ENCODE results near the gene CCDC167. TPM values are rescaled to one million over a fixed set of nuclear protein-coding genes. Genes with fewer than 3 reads are reported as not detected.

CCDC167 gene
- total RNA-seq, 2 experiments from 2014 or later, result 81.4 to 138 TPM

DNA sequence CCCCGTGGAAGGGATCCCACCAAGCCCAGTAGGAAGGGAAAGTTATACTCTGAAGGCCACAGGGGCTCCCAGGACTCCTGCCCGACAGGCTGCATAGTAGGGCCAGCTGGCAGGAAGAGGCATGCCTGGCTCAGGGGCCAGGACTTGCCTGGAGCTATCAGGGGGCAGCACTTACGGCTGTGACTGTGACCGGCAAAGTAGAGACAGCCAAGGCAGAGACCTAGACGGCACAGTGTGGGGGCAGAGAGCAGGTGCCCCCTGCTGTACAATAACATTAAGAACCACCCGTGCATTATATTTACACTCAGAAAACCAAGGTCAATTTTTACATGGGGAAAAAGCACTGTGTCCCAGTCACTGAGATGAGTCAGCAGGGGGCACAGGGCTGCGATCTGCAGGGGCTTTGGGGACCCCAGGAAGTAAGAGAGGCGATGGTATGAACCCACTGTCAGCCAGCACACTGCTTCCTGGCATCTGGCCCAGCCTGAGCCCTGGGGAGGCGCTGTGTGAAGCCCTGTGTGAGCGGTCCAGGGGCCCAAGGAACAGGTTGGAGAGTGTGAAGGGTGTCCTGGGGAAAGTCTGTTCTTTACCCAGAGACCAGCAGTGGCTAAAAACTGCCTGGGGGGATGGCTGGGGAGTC lies 9.9 kb downstream of the CCDC167 start:
- no peak overlapping the region for H2AFZ ChIP-seq (ENCODE audit: low read length)
- intact Hi-C loops (cut with micrococcal nuclease; ENCODE audit: unreplicated experiment), result no loop called here
- CTCF ChIA-PET (ENCODE audit: unreplicated experiment), result no interaction called here
- peak; percentile 30 for DNase-seq (ENCODE audit: low spot score)
- no peaks in the 10 kb centered on the region for H3K9me3 ChIP-seq (ENCODE audit: low read length)
- H3K4me2 ChIP-seq (ENCODE audit: low read length), result no peak overlapping the region
- TF ChIP-seq CTCF (conservative IDR thresholded peaks at IDR 0.05; ENCODE audit: low read length) (peak; percentile 63), EZH2phosphoT487 (IDR thresholded peaks at IDR 0.05; ENCODE audit: borderline replicate concordance, low read depth, low read length) (no peak)
- H3K79me2 ChIP-seq (ENCODE audit: insufficient read depth, low read depth, low read length), result no peaks in the 10 kb centered on the region
- no TSS peak for BruUV-seq (replicated peaks)
- no peaks in the 10 kb centered on the region for H3K9me2 ChIP-seq (ENCODE audit: insufficient read depth, low read length)
- peaks cover 3% of the 10 kb centered on the region; the same call in 1 of the 2 replicates for H3K36me3 ChIP-seq (ENCODE audit: insufficient read depth, low read length)
- POLR2A ChIA-PET, result interaction anchor here (0.5 kb wide), 1 partner anchor 14 kb away, joined by 4 read pairs; no protein-coding TSS in a partner anchor
- no peaks in the 10 kb centered on the region; the same call in 1 of the 2 replicates for H4K20me1 ChIP-seq (ENCODE audit: insufficient read depth, low read length)
- no peak overlapping the region for H3K4me3 ChIP-seq (ENCODE audit: low read depth, low read length, poor library complexity, severe bottlenecking)
- no peak overlapping the region for H3K27ac ChIP-seq (ENCODE audit: low read depth, low read length, poor library complexity, severe bottlenecking)
- H3K4me1 ChIP-seq (ENCODE audit: insufficient read depth, low read length, poor library complexity, severe bottlenecking), result no peaks in the 10 kb centered on the region

DNA sequence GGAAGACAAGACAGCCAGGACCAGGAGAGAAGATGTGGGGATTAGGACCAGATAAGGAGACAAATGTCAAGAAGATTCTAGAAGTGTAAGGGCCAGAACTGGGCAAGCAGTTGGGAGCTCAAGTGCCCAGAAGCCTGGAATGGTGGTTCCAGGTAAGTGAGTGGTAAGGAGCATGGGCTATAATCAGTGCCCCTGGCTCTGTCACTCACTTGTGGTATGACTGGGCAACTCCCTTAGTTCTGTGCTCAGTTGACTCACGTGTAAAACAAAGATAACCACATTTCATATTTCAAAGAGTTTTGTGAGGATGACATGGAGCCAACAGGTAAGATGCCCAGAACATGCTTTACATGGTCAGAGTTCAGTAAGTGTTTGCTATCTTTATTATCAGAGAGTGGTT lies 11.2 kb downstream of the CCDC167 start:
- Histone ChIP-seq H3K9me3 (ENCODE audit: low read length) (no peaks in the 10 kb centered on the region), H3K4me2 (ENCODE audit: low read length) (no peak overlapping the region), H2AFZ (ENCODE audit: low read length) (no peak overlapping the region), H3K27ac (ENCODE audit: low read depth, low read length, poor library complexity, severe bottlenecking) (no peak overlapping the region), H3K4me1 (ENCODE audit: insufficient read depth, low read length, poor library complexity, severe bottlenecking) (no peaks in the 10 kb centered on the region), H3K4me3 (ENCODE audit: low read depth, low read length, poor library complexity, severe bottlenecking) (no peak overlapping the region), H3K9me2 (ENCODE audit: insufficient read depth, low read length) (no peaks in the 10 kb centered on the region), H4K20me1 (ENCODE audit: insufficient read depth, low read length) (no peaks in the 10 kb centered on the region; the same call in 1 of the 2 replicates), H3K36me3 (ENCODE audit: insufficient read depth, low read length) (peaks cover 13% of the 10 kb centered on the region; the same call in 1 of the 2 replicates), H3K79me2 (ENCODE audit: insufficient read depth, low read depth, low read length) (no peaks in the 10 kb centered on the region)
- DNase-seq (ENCODE audit: low spot score), result no peak
- TF ChIP-seq CTCF (conservative IDR thresholded peaks at IDR 0.05; ENCODE audit: low read length) (no peak), EZH2phosphoT487 (IDR thresholded peaks at IDR 0.05; ENCODE audit: borderline replicate concordance, low read depth, low read length) (no peak)
- intact Hi-C loops (cut with micrococcal nuclease; ENCODE audit: unreplicated experiment), result no loop called here
- ChIA-PET CTCF (ENCODE audit: unreplicated experiment) (no interaction called here), POLR2A (interaction anchor here (1.2 kb wide), 1 partner anchor 15 kb away, joined by 3 read pairs; no protein-coding TSS in a partner anchor)
- no TSS peak for BruUV-seq (replicated peaks)

Measured in OCI-LY7 (cell line).